Muscle of arm (tissue), 14 donors: ENCODE measurements around the gene DYNLRB1. TPM values are rescaled to one million over a fixed set of nuclear protein-coding genes. Genes with fewer than 3 reads are reported as not detected.
A peak's percentile ranks its signal among the peaks of the same experiment; 100 is the strongest.
"Not testable (repeated sequence)": the region's sequence is repeated elsewhere in the genome, so short reads cannot be mapped to it uniquely, and the experiment has no call there.

Source experiments
- DNase-seq: peaks from one replicate; pipeline ENCODE4 v3.0.0-alpha.2; 2013
- long read RNA-seq, 11 donors: transcript quantifications; one replicate each; lab custom pipeline, GENCODE V29; 2026
- polyA plus RNA-seq, 12 donors: library from polyadenylated mRNA; unstranded; fragments of 120-200 nt; gene quantifications; one replicate each; pipeline ENCODE4 v1.2.1, GENCODE V29; 2013; ENCODE audit not compliant: insufficient read length in 12 of 12

The DYNLRB1 gene
- polyA plus RNA-seq = 100 to 1,000 TPM in 11 of 12 donors, not detected in 1; 108 to 188 (median 121) TPM
- long read RNA-seq, donor 1, transcript DYNLRB1-202 (4 exons, 675 nt) = major isoform, 101 of 141 reads
- long read RNA-seq, donor 1, partial matches to known transcripts = 39 of 141 reads
- long read RNA-seq, donor 1, other reads (novel, unspliced or antisense) = 0 of 141 reads
- long read RNA-seq, donor 2, transcript DYNLRB1-202 (4 exons, 675 nt) = major isoform, 60 of 98 reads
- long read RNA-seq, donor 2, partial matches to known transcripts = 38 of 98 reads
- long read RNA-seq, donor 2, other reads (novel, unspliced or antisense) = 0 of 98 reads
- long read RNA-seq, donor 3, transcript DYNLRB1-202 (4 exons, 675 nt) = major isoform, 25 of 36 reads
- long read RNA-seq, donor 3, partial matches to known transcripts = 11 of 36 reads
- long read RNA-seq, donor 3, other reads (novel, unspliced or antisense) = 0 of 36 reads
- long read RNA-seq, donor 4, transcript DYNLRB1-202 (4 exons, 675 nt) = major isoform, 27 of 37 reads
- long read RNA-seq, donor 4, partial matches to known transcripts = 10 of 37 reads
- long read RNA-seq, donor 4, other reads (novel, unspliced or antisense) = 0 of 37 reads
- long read RNA-seq, donor 5, transcript DYNLRB1-202 (4 exons, 675 nt) = major isoform, 56 of 64 reads
- long read RNA-seq, donor 5, partial matches to known transcripts = 8 of 64 reads
- long read RNA-seq, donor 5, other reads (novel, unspliced or antisense) = 0 of 64 reads
- long read RNA-seq, donor 6, transcript DYNLRB1-202 (4 exons, 675 nt) = major isoform, 37 of 42 reads
- long read RNA-seq, donor 6, partial matches to known transcripts = 5 of 42 reads
- long read RNA-seq, donor 6, other reads (novel, unspliced or antisense) = 0 of 42 reads
- long read RNA-seq, donor 7, transcript DYNLRB1-202 (4 exons, 675 nt) = major isoform, 33 of 47 reads
- long read RNA-seq, donor 7, partial matches to known transcripts = 14 of 47 reads
- long read RNA-seq, donor 7, other reads (novel, unspliced or antisense) = 0 of 47 reads
- long read RNA-seq, donor 8, transcript DYNLRB1-202 (4 exons, 675 nt) = major isoform, 59 of 68 reads
- long read RNA-seq, donor 8, partial matches to known transcripts = 9 of 68 reads
- long read RNA-seq, donor 8, other reads (novel, unspliced or antisense) = 0 of 68 reads
- long read RNA-seq, donor 9, transcript DYNLRB1-202 (4 exons, 675 nt) = major isoform, 49 of 54 reads
- long read RNA-seq, donor 9, partial matches to known transcripts = 5 of 54 reads
- long read RNA-seq, donor 9, other reads (novel, unspliced or antisense) = 0 of 54 reads
- long read RNA-seq, donor 10, transcript DYNLRB1-202 (4 exons, 675 nt) = major isoform, 56 of 61 reads
- long read RNA-seq, donor 10, partial matches to known transcripts = 5 of 61 reads
- long read RNA-seq, donor 10, other reads (novel, unspliced or antisense) = 0 of 61 reads
- long read RNA-seq, donor 11, transcript DYNLRB1-202 (4 exons, 675 nt) = major isoform, 66 of 83 reads
- long read RNA-seq, donor 11, partial matches to known transcripts = 17 of 83 reads
- long read RNA-seq, donor 11, other reads (novel, unspliced or antisense) = 0 of 83 reads

- DNase-seq = peak; percentile 98
Measured at GRCh38 chr20:34516247-34517113, at the start of gene DYNLRB1. TSS of gene DYNLRB1 (plus strand) at chr20:34516422. CDS start at chr20:34516459, 37 bp downstream.

GRCh38 chr20:34468951-34469350 lies 47.3 kb upstream of the DYNLRB1 start:
- DNase-seq = no peak

- DNase-seq = peak; percentile 32
Measured at GRCh38 chr20:34472246-34472925, 43.8 kb upstream of the DYNLRB1 start.

GRCh38 chr20:34473262-34473883 lies 42.8 kb upstream of the DYNLRB1 start:
- peak; percentile 10 for DNase-seq

GRCh38 chr20:34475979-34476736 lies 40.1 kb upstream of the DYNLRB1 start:
- DNase-seq = peak; percentile 25

GRCh38 chr20:34479627-34480026 lies 36.6 kb upstream of the DYNLRB1 start:
- no peak for DNase-seq

- not testable (repeated sequence) for DNase-seq
Measured at GRCh38 chr20:34482154-34482553, 34.1 kb upstream of the DYNLRB1 start.

GRCh38 chr20:34483585-34484220 lies 32.5 kb upstream of the DYNLRB1 start:
- not testable (repeated sequence) for DNase-seq

GRCh38 chr20:34485068-34485634 lies 31.1 kb upstream of the DYNLRB1 start:
- no peak for DNase-seq

GRCh38 chr20:34491226-34491931 lies 24.8 kb upstream of the DYNLRB1 start:
- DNase-seq = no peak

GRCh38 chr20:34491932-34492509 lies 24.2 kb upstream of the DYNLRB1 start:
- no peak for DNase-seq

GRCh38 chr20:34493646-34494045 lies 22.6 kb upstream of the DYNLRB1 start:
- no peak for DNase-seq

GRCh38 chr20:34495307-34495706 lies 20.9 kb upstream of the DYNLRB1 start:
- DNase-seq = no peak

GRCh38 chr20:34495916-34496315 lies 20.3 kb upstream of the DYNLRB1 start:
- DNase-seq = no peak

- DNase-seq = not testable (repeated sequence)
Measured at GRCh38 chr20:34497596-34497995, 18.6 kb upstream of the DYNLRB1 start.

GRCh38 chr20:34500823-34501222 lies 15.4 kb upstream of the DYNLRB1 start:
- no peak for DNase-seq
